Spleen (tissue), 11 donors: Measurements from ENCODE around the gene STARD7. TPM values are rescaled to one million over a fixed set of nuclear protein-coding genes. Genes with fewer than 3 reads are reported as not detected.
A peak's percentile ranks its signal among the peaks of the same experiment; 100 is the strongest.

Experiments used
- DNase-seq: peaks from one replicate; pipeline ENCODE4 v3.0.0-alpha.2; 2020
- H3K27ac ChIP-seq, 8 donors: fragments of 200-600 bp; sonication (generic) in 7 of 8; 1 replicate in 4 of 8; 2 replicates in 4 of 8; pipeline versions ENCODE4 v1.5.0 to v1.8.0; 2016 to 2021; ENCODE audit warnings: inconsistent platforms in 4 of 8, mild to moderate bottlenecking in 4 of 8, moderate library complexity in 1 of 8
- H3K27me3 ChIP-seq, 7 donors: fragments of 200-600 bp; sonication (generic) in 6 of 7; replicated peaks in 1 of 7; 1 replicate in 4 of 7; 2 replicates in 3 of 7; pipeline versions ENCODE4 v1.5.0 to v1.8.0; 2016 to 2021; ENCODE audit warnings: inconsistent platforms in 3 of 7, mild to moderate bottlenecking in 1 of 7
- H3K36me3 ChIP-seq, 6 donors: fragments of 200-600 bp; sonication (generic) in 5 of 6; 1 replicate in 4 of 6; 2 replicates in 2 of 6; pipeline versions ENCODE4 v1.5.0 to v1.8.0; 2016 to 2021; ENCODE audit warnings: inconsistent platforms in 2 of 6
- H3K4me1 ChIP-seq, 6 donors: fragments of 200-600 bp; sonication (generic) in 5 of 6; 1 replicate in 3 of 6; 2 replicates in 3 of 6; pipeline versions ENCODE4 v1.5.0 to v1.8.0; 2016 to 2021; ENCODE audit warnings: inconsistent platforms in 3 of 6
- H3K4me3 ChIP-seq, 8 donors: fragments of 200-600 bp; sonication (generic) in 7 of 8; 1 replicate in 4 of 8; 2 replicates in 4 of 8; pipeline versions ENCODE4 v1.5.0 to v1.8.0; 2016 to 2021; ENCODE audit warnings: inconsistent platforms in 4 of 8, mild to moderate bottlenecking in 4 of 8, moderate library complexity in 2 of 8
- H3K9me3 ChIP-seq, 8 donors: fragments of 200-600 bp; sonication (generic) in 7 of 8; 1 replicate in 4 of 8; 2 replicates in 4 of 8; pipeline versions ENCODE4 v1.5.0 to v1.8.0; 2016 to 2021; ENCODE audit warnings: inconsistent platforms in 4 of 8
- CTCF ChIP-seq, 11 experiments: fragments of 200-600 bp in 7 of 11; fragments of 450-650 bp in 4 of 11; sonication (generic) in 4 of 11; IDR thresholded peaks in 8 of 11; conservative IDR thresholded peaks in 3 of 11; 1 replicate in 7 of 11; 2 replicates in 4 of 11; pipeline versions ENCODE4 v1.4.0 to v1.8.0; 2016 to 2021; ENCODE audit warnings: antibody characterized with exemption in 11 of 11, inconsistent platforms in 4 of 11, mild to moderate bottlenecking in 1 of 11
- POLR2A ChIP-seq, 3 donors: fragments of 450-650 bp; IDR thresholded peaks; one replicate each; pipeline ENCODE4 v1.5.1; 2017; ENCODE audit warnings: antibody characterized with exemption in 3 of 3, mild to moderate bottlenecking in 1 of 3
- POLR2AphosphoS5 ChIP-seq, 3 donors: sonication (generic); formaldehyde crosslinking; IDR thresholded peaks; one replicate each; pipeline ENCODE4 v1.5.1; 2017; ENCODE audit warnings: antibody characterized with exemption in 3 of 3
- WGBS, 5 donors: extraction: QIAGEN DNeasy Blood & Tissue Kit in 3 of 5; methylation state at CpG; one replicate each; pipeline versions ENCODE4 v1.1.5 to v1.1.7; 2013 to 2018; 5-methylcytosine and 5-hydroxymethylcytosine counted together
- intact Hi-C: fragments of 100-400 bp; cut with DNase I; formaldehyde crosslinking; loops from one replicate; pipeline ENCODE4 v1.15.0; 2023; ENCODE audit warnings: low total_unique reads
- polyA plus RNA-seq, 3 donors: library from polyadenylated mRNA; stranded (reverse); fragments of 200-250 nt; gene quantifications; one replicate each; pipeline ENCODE4 v1.2.1, GENCODE V29; 2013
- total RNA-seq, 7 donors: library from RNA; depleted of rRNA in 3 of 7; stranded (reverse); fragments of >200 nt in 3 of 7; fragmentation: NEBNext Ultra II Directional in 4 of 7; extraction: Animal tissue kit (Norgen Biotek cat#: 25700) in 4 of 7; gene quantifications; one replicate each; pipeline versions ENCODE4 v1.1.0 to v1.2.1, GENCODE V29; 2016 to 2021
- donor health status: healthy with polysubstance abuse.
- donor health status: DM: no; HTN: no; CAD: no; lungs with moderate emphysema.
- donor health status: DM: no; HTN: no; CAD: no.
- donor health status: Bipolar disorder and iron deficiency.
- donor health status: healthy.
- donor health status: DM: no; HTN: no; CAD: no.
- donor health status: DM: yes; HTN: yes; CAD: no.

The STARD7 gene
- total and polyA plus RNA-seq, 10 donors, result 45.1 to 174 (median 108) TPM

- Histone ChIP-seq H3K27me3 (no peaks in the 10 kb centered on the region), H3K4me3 (no peak overlapping the region), H3K36me3 (peaks cover 2 to 61% (median 35%) of the 10 kb centered on the region in 6 donors), H3K4me1 (peaks cover 34 to 98% (median 84%) of the 10 kb centered on the region in 6 donors), H3K9me3 (no peaks in the 10 kb centered on the region), H3K27ac (peak overlapping the region; percentile 58 to 99 (median 86))
- TF ChIP-seq POLR2A (IDR thresholded peaks at IDR 0.05) (no peak), POLR2AphosphoS5 (IDR thresholded peaks at IDR 0.05) (peak in 1 of 3 donors; percentile 13)
- no peak for DNase-seq
- intact Hi-C loops, result no loop called here
- 75 to 93% (median 81%) methylated on average over 6 of the region's 6 CpGs for WGBS, 5 donors
Measured at GRCh38 chr2:96250188-96250587, 41.6 kb upstream of the STARD7 start.

DNA sequence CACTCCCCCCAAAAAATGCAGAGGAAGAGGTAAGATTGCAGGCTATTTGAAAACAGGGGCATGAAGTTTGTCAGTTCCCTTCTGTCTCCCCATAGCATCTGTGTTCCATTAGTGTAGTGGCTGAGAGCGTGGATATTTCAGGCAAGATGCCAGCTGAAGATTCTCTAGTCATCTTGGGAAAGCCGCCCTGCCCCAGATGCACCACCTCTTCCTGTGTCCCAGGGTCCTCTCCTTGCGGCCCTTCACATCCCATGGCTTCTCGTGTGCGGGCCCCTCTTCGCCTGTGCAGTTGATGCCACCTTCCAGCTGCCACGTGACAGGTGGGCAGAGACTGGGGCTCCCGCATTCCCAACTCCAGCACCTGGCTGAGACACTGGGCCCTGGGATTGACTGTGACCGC, 41.0 kb upstream of the STARD7 start:
- H3K36me3 ChIP-seq, result peaks cover 2 to 55% (median 30%) of the 10 kb centered on the region in 6 donors
- no peaks in the 10 kb centered on the region for H3K9me3 ChIP-seq
- WGBS, 5 donors, result 81 to 90% (median 85%) methylated on average over 6 to 9 of the region's 9 CpGs
- no peak overlapping the region for H3K4me3 ChIP-seq
- TF ChIP-seq CTCF (IDR thresholded peaks at IDR 0.05 in 8 of 11, conservative IDR thresholded peaks at IDR 0.05 in 3 of 11), result no peak
- peak in 2 of 3 donors; percentile 51 to 68 for TF ChIP-seq POLR2AphosphoS5 (IDR thresholded peaks at IDR 0.05)
- intact Hi-C loops, result no loop called here
- no peak for DNase-seq
- H3K27me3 ChIP-seq, result no peaks in the 10 kb centered on the region
- H3K4me1 ChIP-seq, result peaks cover 29 to 98% (median 83%) of the 10 kb centered on the region in 6 donors
- H3K27ac ChIP-seq, result peak overlapping the region in 7 of 8 donors; percentile 58 to 99 (median 89)

- H3K4me3 ChIP-seq, result no peak overlapping the region
- no peaks in the 10 kb centered on the region for H3K27me3 ChIP-seq
- no peaks in the 10 kb centered on the region for H3K9me3 ChIP-seq
- no peak for DNase-seq
- H3K36me3 ChIP-seq, result peaks cover 0 to 45% (median 20%) of the 10 kb centered on the region in 6 donors
- intact Hi-C loops, result no loop called here
- TF ChIP-seq POLR2A (IDR thresholded peaks at IDR 0.05), result no peak
- no peak for TF ChIP-seq POLR2AphosphoS5 (IDR thresholded peaks at IDR 0.05)
- no peak for TF ChIP-seq CTCF (IDR thresholded peaks at IDR 0.05 in 8 of 11, conservative IDR thresholded peaks at IDR 0.05 in 3 of 11)
- peak overlapping the region in 4 of 8 donors; percentile 64 to 99 (median 90) for H3K27ac ChIP-seq
- peaks cover 23 to 96% (median 73%) of the 10 kb centered on the region in 6 donors for H3K4me1 ChIP-seq
- 91 to 100% (median 92%) methylated on average over 4 of the region's 4 CpGs for WGBS, 5 donors
Measured at GRCh38 chr2:96248624-96249023, 40.0 kb upstream of the STARD7 start.

GRCh38 chr2:96247896-96248295, 39.3 kb upstream of the STARD7 start:
- peaks cover 0 to 38% (median 13%) of the 10 kb centered on the region in 6 donors for H3K36me3 ChIP-seq
- no peaks in the 10 kb centered on the region for H3K9me3 ChIP-seq
- no peak overlapping the region for H3K4me3 ChIP-seq
- peaks cover 24 to 96% (median 75%) of the 10 kb centered on the region in 6 donors for H3K4me1 ChIP-seq
- TF ChIP-seq POLR2A (IDR thresholded peaks at IDR 0.05) (no peak), CTCF (IDR thresholded peaks at IDR 0.05 in 8 of 11, conservative IDR thresholded peaks at IDR 0.05 in 3 of 11) (no peak), POLR2AphosphoS5 (IDR thresholded peaks at IDR 0.05) (no peak)
- WGBS, 5 donors, result 78 to 91% (median 83%) methylated on average over 5 of the region's 5 CpGs
- H3K27ac ChIP-seq, result peak overlapping the region in 6 of 8 donors; percentile 42 to 99 (median 84)
- H3K27me3 ChIP-seq, result no peaks in the 10 kb centered on the region
- no peak for DNase-seq
- intact Hi-C loops, result no loop called here
